ENCODE measurements around the gene CIT.

The CIT gene

DNA sequence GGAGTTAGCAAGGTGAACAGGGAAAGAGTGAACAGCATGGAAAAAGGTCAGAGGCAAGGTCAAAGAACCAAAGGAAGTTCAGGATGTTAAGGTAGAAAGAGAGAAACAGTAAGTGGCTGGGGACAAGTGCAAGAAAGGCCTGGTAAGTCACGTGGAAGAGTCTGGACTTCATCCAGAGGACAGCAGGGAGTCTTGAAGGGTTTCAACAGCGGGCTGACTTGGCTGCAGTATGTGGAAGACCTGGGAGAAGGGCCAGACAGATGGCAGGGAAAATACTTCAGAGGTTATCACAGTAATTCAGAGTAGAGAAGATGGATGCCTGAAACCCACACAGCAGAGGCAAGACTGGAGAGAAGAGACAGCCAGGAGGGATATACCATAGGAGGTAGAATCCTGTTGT, 34.0 kb downstream of the CIT start:
- no peak for DNase-seq

DNA sequence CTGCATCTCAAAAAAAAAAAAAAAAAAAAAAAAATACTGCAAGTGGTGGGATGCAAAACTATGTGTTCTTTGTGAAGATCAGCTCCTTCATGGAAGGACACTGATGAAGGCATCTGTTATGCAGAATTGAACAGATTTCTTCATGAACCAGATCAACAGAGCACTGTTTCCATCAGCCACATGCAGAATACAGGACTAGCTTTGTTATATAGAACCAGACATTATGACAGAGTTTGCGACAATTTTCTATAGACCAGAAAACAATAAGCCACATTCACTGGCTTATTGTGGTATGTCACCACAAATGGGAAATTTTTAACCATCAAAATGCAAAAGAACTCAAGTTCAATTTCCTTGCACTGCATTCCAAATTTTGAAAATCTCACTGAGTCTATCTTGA, 34.7 kb downstream of the CIT start:
- DNase-seq: no peak

DNA sequence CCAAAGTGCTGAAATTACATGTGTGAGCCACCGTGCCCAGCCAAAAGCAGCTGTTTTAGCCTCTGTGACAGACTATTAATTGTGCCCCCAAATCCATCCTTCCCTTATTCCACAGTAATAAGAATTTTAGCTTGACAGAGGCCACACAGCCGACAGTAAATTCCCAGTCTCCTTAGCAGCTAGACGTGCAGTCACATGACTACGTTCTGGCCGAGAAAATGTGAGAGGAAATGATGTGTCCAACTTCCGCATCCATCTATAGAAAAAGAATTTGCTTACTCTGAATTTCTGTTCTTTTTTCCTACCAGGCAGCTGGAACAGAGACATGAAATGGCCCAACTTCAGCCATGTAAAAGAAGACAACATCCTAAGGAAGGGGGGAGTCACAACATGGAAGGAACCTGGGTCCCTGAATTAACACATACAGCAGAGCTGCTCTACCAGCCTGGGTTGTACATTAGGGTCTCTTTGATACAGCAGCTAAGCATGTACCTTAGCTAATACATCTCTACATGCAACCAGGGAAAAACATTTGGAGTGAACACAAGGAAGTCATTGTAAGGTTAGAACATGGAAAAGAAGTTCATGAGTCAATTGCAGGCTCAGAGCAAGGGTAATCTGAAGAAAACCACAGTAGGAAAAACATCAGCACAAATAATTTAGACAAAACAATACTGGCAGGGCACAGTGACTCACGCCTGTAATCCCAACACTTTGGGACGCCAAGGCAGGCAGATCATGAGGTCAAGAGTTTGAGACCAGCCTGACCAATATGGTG, 35.5 kb downstream of the CIT start:
- DNase-seq: no peak

- no peak for DNase-seq
These were observed 36.5 kb downstream of the CIT start for GRCh38 chr12:119840582-119840981.

DNA sequence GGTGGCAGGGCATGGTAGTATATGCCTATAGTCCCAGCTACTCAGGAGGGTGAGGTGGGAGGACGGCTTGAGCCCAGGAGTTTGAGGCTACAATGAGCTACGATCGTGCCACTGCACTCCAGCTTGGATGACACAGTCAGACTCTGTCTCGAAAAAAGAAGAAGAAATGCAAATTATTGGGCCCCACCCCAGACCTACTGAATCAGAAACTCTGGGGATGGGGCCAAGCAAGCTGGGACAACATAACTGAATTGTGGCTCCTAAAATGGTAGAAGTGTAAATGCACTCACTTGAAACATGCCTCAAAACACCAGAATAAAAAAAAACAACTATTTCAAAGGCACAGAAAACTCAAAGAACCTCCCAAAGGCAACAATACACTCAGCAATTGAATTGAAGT, 37.0 kb downstream of the CIT start:
- no peak for DNase-seq

- no peak for DNase-seq
These were observed 38.1 kb downstream of the CIT start for GRCh38 chr12:119838826-119839600.

DNA sequence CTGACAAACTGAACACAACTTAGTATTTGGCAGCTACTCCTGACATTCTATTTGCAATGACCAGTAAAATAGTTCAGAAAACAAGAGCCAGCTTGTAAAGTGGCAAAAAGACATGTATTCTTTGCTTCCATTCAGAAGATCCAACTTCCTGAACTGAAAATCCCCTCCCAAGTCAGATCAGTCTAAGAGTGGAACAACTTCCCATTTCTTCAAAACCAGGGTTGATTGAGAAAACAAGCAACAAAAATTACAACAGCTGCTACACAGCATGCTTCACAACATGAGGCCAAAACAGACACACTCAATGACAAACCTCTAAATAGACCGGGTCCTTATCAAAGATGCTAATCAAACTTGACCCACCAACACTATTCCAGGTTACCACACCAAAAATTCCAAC, 40.3 kb downstream of the CIT start:
- DNase-seq: no peak

DNA sequence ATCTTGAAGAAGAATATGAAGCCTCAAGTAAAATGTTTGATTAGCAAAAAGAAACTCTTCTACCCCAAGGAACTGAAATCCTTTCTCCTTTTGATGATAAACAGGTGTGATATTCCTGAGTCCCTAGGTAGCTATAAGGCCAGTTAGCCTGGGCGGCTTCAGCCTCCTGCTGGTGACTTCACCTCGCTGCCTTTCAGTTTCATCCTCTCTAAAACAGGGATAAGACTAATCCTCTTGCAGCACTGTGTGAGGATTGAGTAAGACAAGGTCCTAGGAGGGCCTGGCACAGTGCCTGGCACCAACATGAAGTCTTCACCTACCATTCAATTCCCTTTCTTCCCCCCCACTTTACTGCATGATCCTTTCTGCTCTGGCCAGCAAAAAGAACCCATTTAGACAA, 42.1 kb downstream of the CIT start:
- DNase-seq: no peak

- no peak for DNase-seq
These were observed 47.7 kb downstream of the CIT start for GRCh38 chr12:119829439-119829838.

GRCh38 chr12:119828300-119828699, 48.8 kb downstream of the CIT start:
- DNase-seq: no peak

DNA sequence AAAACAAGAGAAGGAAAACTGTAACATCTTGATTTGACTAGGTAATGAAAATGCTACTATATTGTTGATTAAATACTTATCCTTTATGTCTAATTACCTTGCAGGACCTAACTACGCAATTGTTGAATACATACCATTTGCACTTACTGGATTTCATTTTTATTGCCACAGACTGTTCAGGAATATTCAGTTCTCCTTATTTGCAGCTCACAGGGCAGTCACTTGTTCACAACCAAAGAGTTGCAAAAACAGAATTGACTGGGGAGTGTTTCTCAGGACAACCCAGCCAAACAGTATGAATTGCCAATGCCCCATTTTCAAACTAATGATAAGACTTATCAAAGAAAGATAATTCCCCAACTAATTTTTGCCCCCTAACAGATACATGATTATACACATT, 49.4 kb downstream of the CIT start:
- no peak for DNase-seq

- no peak for DNase-seq
These were observed 50.3 kb downstream of the CIT start for GRCh38 chr12:119826661-119827445.

DNA sequence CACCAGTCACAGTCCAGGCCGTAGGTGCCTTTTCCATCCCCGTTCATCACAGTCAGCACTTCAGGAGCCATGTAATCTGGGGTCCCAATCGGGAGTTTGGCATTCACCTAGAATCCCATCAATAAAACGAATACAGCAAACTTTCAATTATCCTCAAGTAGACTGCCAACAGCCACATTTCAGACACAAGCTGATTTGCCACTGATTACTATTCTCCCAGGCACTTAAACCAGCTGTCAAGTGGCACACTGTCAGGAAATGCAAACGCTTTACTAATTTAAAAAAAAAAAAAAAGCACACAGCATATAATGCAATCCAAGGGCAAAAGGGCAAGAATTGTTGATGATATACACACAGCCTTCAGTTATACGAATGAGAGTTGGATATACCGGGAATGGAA, 51.9 kb downstream of the CIT start:
- no peak for DNase-seq

DNA sequence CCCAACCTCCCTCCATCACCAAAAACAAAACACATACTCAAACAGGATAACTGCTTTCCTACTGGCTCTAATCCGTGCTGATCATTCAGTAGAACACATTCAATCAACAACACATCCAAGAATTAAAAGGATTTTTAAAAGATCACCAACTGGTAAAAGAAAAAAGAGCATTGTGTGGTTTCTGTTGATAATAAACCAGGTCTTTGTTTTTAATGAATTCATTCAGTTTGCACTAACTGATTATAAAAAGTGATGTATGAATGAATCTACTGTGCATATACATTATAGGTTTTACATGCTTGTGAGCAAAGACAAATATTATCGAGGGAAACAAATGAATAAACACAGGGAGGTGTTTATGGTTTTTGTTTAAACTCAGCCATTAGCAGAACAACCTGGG, 55.1 kb downstream of the CIT start:
- DNase-seq: no peak

GRCh38 chr12:119819322-119819721, 57.8 kb downstream of the CIT start:
- DNase-seq: no peak

- DNase-seq: no peak
These were observed 59.4 kb downstream of the CIT start for GRCh38 chr12:119817546-119818343.

GRCh38 chr12:119809023-119809422, 68.1 kb downstream of the CIT start:
- DNase-seq: no peak

- DNase-seq: no peak
These were observed 68.7 kb downstream of the CIT start for GRCh38 chr12:119808441-119808840.

- DNase-seq: no peak
These were observed 69.7 kb downstream of the CIT start for GRCh38 chr12:119807380-119807779.

GRCh38 chr12:119804011-119804641, 73.0 kb downstream of the CIT start:
- no peak for DNase-seq

- no peak for DNase-seq
These were observed 73.7 kb downstream of the CIT start for GRCh38 chr12:119803381-119803791.

GRCh38 chr12:119802472-119802871, 74.6 kb downstream of the CIT start:
- no peak for DNase-seq

Measured in stimulated activated CD4-positive, alpha-beta T cell treated with anti-CD3 and anti-CD28 coated beads, Interleukin-1b, Interleukin-23, amount 100 ng/mL, for 48 hours (primary cell).